Spleen (tissue), 11 donors: ENCODE data around the gene ST6GALNAC4. TPM values are rescaled to one million over a fixed set of nuclear protein-coding genes. Genes with fewer than 3 reads are reported as not detected.

Experiments used
- DNase-seq: peaks from one replicate; pipeline ENCODE4 v3.0.0-alpha.2; 2020
- H3K27ac ChIP-seq, 8 donors: fragments of 200-600 bp; sonication (generic) in 7 of 8; 1 replicate in 4 of 8; 2 replicates in 4 of 8; pipeline versions ENCODE4 v1.5.0 to v1.8.0; 2016 to 2021; ENCODE audit warnings: inconsistent platforms in 4 of 8, mild to moderate bottlenecking in 4 of 8, moderate library complexity in 1 of 8
- H3K27me3 ChIP-seq, 7 donors: fragments of 200-600 bp; sonication (generic) in 6 of 7; replicated peaks in 1 of 7; 1 replicate in 4 of 7; 2 replicates in 3 of 7; pipeline versions ENCODE4 v1.5.0 to v1.8.0; 2016 to 2021; ENCODE audit warnings: inconsistent platforms in 3 of 7, mild to moderate bottlenecking in 1 of 7
- H3K36me3 ChIP-seq, 6 donors: fragments of 200-600 bp; sonication (generic) in 5 of 6; 1 replicate in 4 of 6; 2 replicates in 2 of 6; pipeline versions ENCODE4 v1.5.0 to v1.8.0; 2016 to 2021; ENCODE audit warnings: inconsistent platforms in 2 of 6
- H3K4me1 ChIP-seq, 6 donors: fragments of 200-600 bp; sonication (generic) in 5 of 6; 1 replicate in 3 of 6; 2 replicates in 3 of 6; pipeline versions ENCODE4 v1.5.0 to v1.8.0; 2016 to 2021; ENCODE audit warnings: inconsistent platforms in 3 of 6
- H3K4me3 ChIP-seq, 8 donors: fragments of 200-600 bp; sonication (generic) in 7 of 8; 1 replicate in 4 of 8; 2 replicates in 4 of 8; pipeline versions ENCODE4 v1.5.0 to v1.8.0; 2016 to 2021; ENCODE audit warnings: inconsistent platforms in 4 of 8, mild to moderate bottlenecking in 4 of 8, moderate library complexity in 2 of 8
- H3K9me3 ChIP-seq, 8 donors: fragments of 200-600 bp; sonication (generic) in 7 of 8; 1 replicate in 4 of 8; 2 replicates in 4 of 8; pipeline versions ENCODE4 v1.5.0 to v1.8.0; 2016 to 2021; ENCODE audit warnings: inconsistent platforms in 4 of 8
- CTCF ChIP-seq, 11 experiments: fragments of 200-600 bp in 7 of 11; fragments of 450-650 bp in 4 of 11; sonication (generic) in 4 of 11; IDR thresholded peaks in 8 of 11; conservative IDR thresholded peaks in 3 of 11; 1 replicate in 7 of 11; 2 replicates in 4 of 11; pipeline versions ENCODE4 v1.4.0 to v1.8.0; 2016 to 2021; ENCODE audit warnings: antibody characterized with exemption in 11 of 11, inconsistent platforms in 4 of 11, mild to moderate bottlenecking in 1 of 11
- POLR2A ChIP-seq, 3 donors: fragments of 450-650 bp; IDR thresholded peaks; one replicate each; pipeline ENCODE4 v1.5.1; 2017; ENCODE audit warnings: antibody characterized with exemption in 3 of 3, mild to moderate bottlenecking in 1 of 3
- POLR2AphosphoS5 ChIP-seq, 3 donors: sonication (generic); formaldehyde crosslinking; IDR thresholded peaks; one replicate each; pipeline ENCODE4 v1.5.1; 2017; ENCODE audit warnings: antibody characterized with exemption in 3 of 3
- WGBS, 5 donors: extraction: QIAGEN DNeasy Blood & Tissue Kit in 3 of 5; methylation state at CpG; one replicate each; pipeline versions ENCODE4 v1.1.5 to v1.1.7; 2013 to 2018; 5-methylcytosine and 5-hydroxymethylcytosine counted together
- intact Hi-C: fragments of 100-400 bp; cut with DNase I; formaldehyde crosslinking; loops from one replicate; pipeline ENCODE4 v1.15.0; 2023; ENCODE audit warnings: low total_unique reads
- polyA plus RNA-seq, 3 donors: library from polyadenylated mRNA; stranded (reverse); fragments of 200-250 nt; gene quantifications; one replicate each; pipeline ENCODE4 v1.2.1, GENCODE V29; 2013
- total RNA-seq, 7 donors: library from RNA; depleted of rRNA in 3 of 7; stranded (reverse); fragments of >200 nt in 3 of 7; fragmentation: NEBNext Ultra II Directional in 4 of 7; extraction: Animal tissue kit (Norgen Biotek cat#: 25700) in 4 of 7; gene quantifications; one replicate each; pipeline versions ENCODE4 v1.1.0 to v1.2.1, GENCODE V29; 2016 to 2021
- donor health status: healthy with polysubstance abuse.
- donor health status: DM: no; HTN: no; CAD: no; lungs with moderate emphysema.
- donor health status: DM: no; HTN: no; CAD: no.
- donor health status: Bipolar disorder and iron deficiency.
- donor health status: healthy.
- donor health status: DM: no; HTN: no; CAD: no.
- donor health status: DM: yes; HTN: yes; CAD: no.

ST6GALNAC4 gene
- total and polyA plus RNA-seq, 10 donors = 16.0 to 92.8 (median 59.3) TPM

- no peak for DNase-seq
- 89 to 96% (median 93%) methylated on average over 22 of the region's 22 CpGs for WGBS, 5 donors
These were observed 8.0 kb upstream of the ST6GALNAC4 start for GRCh38 chr9:127924736-127925444.

GRCh38 chr9:127923771-127924170, 6.9 kb upstream of the ST6GALNAC4 start:
- DNase-seq = no peak
- no peak for TF ChIP-seq CTCF (IDR thresholded peaks at IDR 0.05 in 8 of 11, conservative IDR thresholded peaks at IDR 0.05 in 3 of 11)
- TF ChIP-seq POLR2A (IDR thresholded peaks at IDR 0.05) = no peak
- TF ChIP-seq POLR2AphosphoS5 (IDR thresholded peaks at IDR 0.05) = no peak
- intact Hi-C loops = loop anchor here (5.0 kb wide), 3 partner anchors 136 to 421 kb away; partner anchors contain the start of genes CDK9 and TOR2A
- Histone ChIP-seq H3K27ac (no peak overlapping the region), H3K4me1 (peaks cover 36 to 67% (median 51%) of the 10 kb centered on the region in 6 donors), H3K4me3 (no peak overlapping the region), H3K9me3 (no peaks in the 10 kb centered on the region), H3K36me3 (no peaks in the 10 kb centered on the region), H3K27me3 (peaks cover 0 to 57% (median 16%) of the 10 kb centered on the region in 7 donors)
- WGBS, 5 donors = 62 to 75% (median 71%) methylated on average over 8 of the region's 8 CpGs

More at GRCh38 chr9:127924736-127925444, 8.0 kb upstream of the ST6GALNAC4 start:
- H3K9me3 ChIP-seq = no peaks in the 10 kb centered on the region
- H3K27me3 ChIP-seq = peaks cover 0 to 68% (median 16%) of the 10 kb centered on the region in 7 donors
- H3K4me1 ChIP-seq = peaks cover 26 to 67% (median 42%) of the 10 kb centered on the region in 6 donors
- TF ChIP-seq CTCF (IDR thresholded peaks at IDR 0.05 in 8 of 11, conservative IDR thresholded peaks at IDR 0.05 in 3 of 11) (no peak), POLR2A (IDR thresholded peaks at IDR 0.05) (no peak), POLR2AphosphoS5 (IDR thresholded peaks at IDR 0.05) (no peak)
- H3K36me3 ChIP-seq = no peaks in the 10 kb centered on the region
- H3K27ac ChIP-seq = no peak overlapping the region
- no peak overlapping the region for H3K4me3 ChIP-seq
- intact Hi-C loops = loop anchor here (5.0 kb wide), 3 partner anchors 138 to 423 kb away; partner anchors contain the start of genes CDK9 and TOR2A

GRCh38 chr9:127923046-127923445, 6.2 kb upstream of the ST6GALNAC4 start:
- no peaks in the 10 kb centered on the region for H3K9me3 ChIP-seq
- 67 to 71% (median 69%) methylated on average over 3 to 6 of the region's 6 CpGs for WGBS, 5 donors

More at GRCh38 chr9:127923046-127923445, 6.2 kb upstream of the ST6GALNAC4 start:
- TF ChIP-seq CTCF (IDR thresholded peaks at IDR 0.05 in 8 of 11, conservative IDR thresholded peaks at IDR 0.05 in 3 of 11) (no peak), POLR2AphosphoS5 (IDR thresholded peaks at IDR 0.05) (no peak), POLR2A (IDR thresholded peaks at IDR 0.05) (no peak)
- intact Hi-C loops = loop anchor here (5.0 kb wide), 3 partner anchors 136 to 421 kb away; partner anchors contain the start of genes CDK9 and TOR2A
- Histone ChIP-seq H3K36me3 (no peaks in the 10 kb centered on the region), H3K27me3 (peaks cover 0 to 50% (median 16%) of the 10 kb centered on the region in 7 donors), H3K4me1 (peaks cover 43 to 67% (median 52%) of the 10 kb centered on the region in 6 donors), H3K27ac (no peak overlapping the region), H3K4me3 (no peak overlapping the region)
- DNase-seq = no peak
